Effector memory CD4-positive, alpha-beta T cell (primary cell): ENCODE results near the gene GALNT9.
"Not testable (repeated sequence)": the region's sequence is repeated elsewhere in the genome, so short reads cannot be mapped to it uniquely, and the experiment has no call there.

Experiments
- DNase-seq, 3 donors: peaks; one replicate each; pipeline ENCODE4 v3.0.0-alpha.2; 2020
- H3K27ac ChIP-seq: 2 replicates; pipeline ENCODE4 v1.7.0; 2013; ENCODE audit warnings: mild to moderate bottlenecking, low read length, moderate library complexity; ENCODE audit not compliant: insufficient read depth, poor library complexity, severe bottlenecking
- H3K27me3 ChIP-seq: replicated peaks from 2 replicates; pipeline ENCODE4 v1.7.0; 2013; ENCODE audit warnings: mild to moderate bottlenecking, low read length; ENCODE audit not compliant: insufficient read depth, control insufficient read depth, poor library complexity, severe bottlenecking
- H3K36me3 ChIP-seq: 2 replicates; pipeline ENCODE4 v1.7.0; 2013; ENCODE audit warnings: mild to moderate bottlenecking, low read length, moderate library complexity; ENCODE audit not compliant: control insufficient read depth, insufficient read depth
- H3K4me1 ChIP-seq: 2 replicates; pipeline ENCODE4 v1.7.0; 2013; ENCODE audit warnings: low read length, mild to moderate bottlenecking; ENCODE audit not compliant: control insufficient read depth, insufficient read depth, poor library complexity, severe bottlenecking
- H3K4me3 ChIP-seq: 2 replicates; pipeline ENCODE4 v1.7.0; 2013; ENCODE audit warnings: low read length, low read depth, mild to moderate bottlenecking; ENCODE audit not compliant: insufficient read depth, poor library complexity, severe bottlenecking
- H3K9me3 ChIP-seq: 2 replicates; pipeline ENCODE4 v1.7.0; 2013; ENCODE audit warnings: mild to moderate bottlenecking, low read length, moderate library complexity; ENCODE audit not compliant: control insufficient read depth

Gene GALNT9

GRCh38 chr12:132257955-132258490 lies 71.4 kb downstream of the GALNT9 start:
- Histone ChIP-seq H3K9me3 (no peaks in the 10 kb centered on the region), H3K4me3 (no peak overlapping the region), H3K27ac (no peak overlapping the region), H3K27me3 (no peaks in the 10 kb centered on the region), H3K36me3 (no peaks in the 10 kb centered on the region), H3K4me1 (no peaks in the 10 kb centered on the region)
- no peak for DNase-seq

- no peak for DNase-seq
- H3K27me3 ChIP-seq, result no peaks in the 10 kb centered on the region
- H3K36me3 ChIP-seq, result no peaks in the 10 kb centered on the region
- H3K27ac ChIP-seq, result no peak overlapping the region
- H3K9me3 ChIP-seq, result no peaks in the 10 kb centered on the region
- H3K4me1 ChIP-seq, result no peaks in the 10 kb centered on the region
- no peak overlapping the region for H3K4me3 ChIP-seq
These were observed 72.0 kb downstream of the GALNT9 start for GRCh38 chr12:132257206-132257954.

- Histone ChIP-seq H3K4me1 (no peaks in the 10 kb centered on the region), H3K4me3 (no peak overlapping the region), H3K27me3 (no peaks in the 10 kb centered on the region), H3K9me3 (no peaks in the 10 kb centered on the region), H3K36me3 (no peaks in the 10 kb centered on the region), H3K27ac (no peak overlapping the region)
- no peak for DNase-seq
These were observed 72.7 kb downstream of the GALNT9 start for GRCh38 chr12:132256646-132257045.

GRCh38 chr12:132255642-132256041 lies 73.7 kb downstream of the GALNT9 start:
- no peak for DNase-seq
- Histone ChIP-seq H3K36me3 (no peaks in the 10 kb centered on the region), H3K27ac (no peak overlapping the region), H3K27me3 (no peaks in the 10 kb centered on the region), H3K4me1 (no peaks in the 10 kb centered on the region), H3K4me3 (no peak overlapping the region), H3K9me3 (no peaks in the 10 kb centered on the region)

GRCh38 chr12:132253698-132254480 lies 75.5 kb downstream of the GALNT9 start:
- no peaks in the 10 kb centered on the region for H3K36me3 ChIP-seq
- no peak overlapping the region for H3K4me3 ChIP-seq
- H3K27ac ChIP-seq, result no peak overlapping the region
- no peak for DNase-seq
- H3K4me1 ChIP-seq, result no peaks in the 10 kb centered on the region
- H3K9me3 ChIP-seq, result no peaks in the 10 kb centered on the region
- H3K27me3 ChIP-seq, result no peaks in the 10 kb centered on the region

- H3K4me1 ChIP-seq, H3K27ac ChIP-seq, H3K9me3 ChIP-seq, H3K27me3 ChIP-seq, H3K4me3 ChIP-seq, DNase-seq, H3K36me3 ChIP-seq: not testable (repeated sequence)
These were observed 76.4 kb downstream of the GALNT9 start for GRCh38 chr12:132252981-132253380.

GRCh38 chr12:132251741-132252490 lies 77.5 kb downstream of the GALNT9 start:
- Histone ChIP-seq H3K4me3 (no peak overlapping the region), H3K9me3 (no peaks in the 10 kb centered on the region), H3K27me3 (no peaks in the 10 kb centered on the region), H3K4me1 (no peaks in the 10 kb centered on the region), H3K27ac (no peak overlapping the region), H3K36me3 (no peaks in the 10 kb centered on the region)
- no peak for DNase-seq

GRCh38 chr12:132251310-132251709 lies 78.1 kb downstream of the GALNT9 start:
- H3K9me3 ChIP-seq, result no peaks in the 10 kb centered on the region
- H3K36me3 ChIP-seq, result no peaks in the 10 kb centered on the region
- no peak overlapping the region for H3K27ac ChIP-seq
- DNase-seq, result no peak
- H3K4me3 ChIP-seq, result no peak overlapping the region
- no peaks in the 10 kb centered on the region for H3K4me1 ChIP-seq
- no peaks in the 10 kb centered on the region for H3K27me3 ChIP-seq

GRCh38 chr12:132250707-132251106 lies 78.7 kb downstream of the GALNT9 start:
- Histone ChIP-seq H3K4me3 (no peak overlapping the region), H3K9me3 (no peaks in the 10 kb centered on the region), H3K27ac (no peak overlapping the region), H3K27me3 (no peaks in the 10 kb centered on the region), H3K4me1 (no peaks in the 10 kb centered on the region), H3K36me3 (no peaks in the 10 kb centered on the region)
- DNase-seq, result no peak
